Testis (tissue), 2 donors: ENCODE results near the gene ARMC2.

Experiments
- CTCF ChIP-seq, 3 experiments: fragments of 450-650 bp in 2 of 3; fragments of 200-600 bp in 1 of 3; sonication (generic) in 1 of 3; IDR thresholded peaks; one replicate each; pipeline ENCODE4 v1.5.1; 2016 to 2019; ENCODE audit warnings: antibody characterized with exemption in 3 of 3, mild to moderate bottlenecking in 2 of 3, moderate library complexity in 1 of 3
- POLR2A ChIP-seq: fragments of 450-650 bp; IDR thresholded peaks from one replicate; pipeline ENCODE4 v1.6.1; 2017; ENCODE audit warnings: antibody characterized with exemption, mild to moderate bottlenecking, moderate library complexity

DNA sequence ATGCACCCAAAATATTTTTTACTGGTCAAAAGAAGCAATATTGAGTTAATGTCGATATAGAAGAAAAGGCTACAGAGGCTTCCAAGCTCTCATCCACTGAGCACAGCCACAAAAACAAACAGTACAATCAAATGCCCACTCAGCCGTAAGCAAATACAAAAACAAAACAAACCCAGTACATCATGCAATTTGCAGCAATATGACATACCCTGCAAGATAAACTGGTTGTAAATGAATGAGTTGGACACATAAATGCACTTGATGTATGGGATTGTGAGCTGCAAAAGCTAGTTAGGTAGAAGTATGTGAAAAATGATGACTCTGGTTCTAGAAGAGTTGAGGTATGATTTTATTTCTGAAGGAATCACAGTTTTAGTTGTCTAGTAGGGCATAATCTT is 162.5 kb downstream of the ARMC2 start:
- no peak for TF ChIP-seq CTCF (IDR thresholded peaks at IDR 0.05)
- TF ChIP-seq POLR2A, result no peak
